Fibroblast of skin of left biceps (primary cell): ENCODE results near the gene KRT77.
"Not testable (repeated sequence)": the region's sequence is repeated elsewhere in the genome, so short reads cannot be mapped to it uniquely, and the experiment has no call there.

ENCODE experiments used
- DNase-seq, 2 experiments: peaks; one replicate each; pipeline ENCODE4 v3.0.0-alpha.2; 2013; ENCODE audit warnings: low read depth in 2 of 2

The KRT77 gene

GRCh38 chr12:52722680-52723079 lies 19.4 kb upstream of the KRT77 start:
- DNase-seq = no peak

- no peak for DNase-seq
Observed at GRCh38 chr12:52721838-52722470, 18.6 kb upstream of the KRT77 start.

- no peak for DNase-seq
Observed at GRCh38 chr12:52720365-52720886, 17.1 kb upstream of the KRT77 start.

- no peak for DNase-seq
Observed at GRCh38 chr12:52716061-52716460, 12.7 kb upstream of the KRT77 start.

- no peak for DNase-seq
Observed at GRCh38 chr12:52715416-52715815, 12.1 kb upstream of the KRT77 start.

- no peak for DNase-seq
Observed at GRCh38 chr12:52714887-52715281, 11.6 kb upstream of the KRT77 start.

- DNase-seq = no peak
Observed at GRCh38 chr12:52713960-52714886, 10.9 kb upstream of the KRT77 start.

- DNase-seq = not testable (repeated sequence)
Observed at GRCh38 chr12:52712122-52712521, 8.8 kb upstream of the KRT77 start.

- no peak for DNase-seq
Observed at GRCh38 chr12:52710730-52711129, 7.4 kb upstream of the KRT77 start.

- DNase-seq = no peak
Observed at GRCh38 chr12:52708010-52708409, 4.7 kb upstream of the KRT77 start.

- no peak for DNase-seq
Observed at GRCh38 chr12:52704464-52704863, 1.1 kb upstream of the KRT77 start.

GRCh38 chr12:52703878-52704277 lies 554 bp upstream of the KRT77 start:
- no peak for DNase-seq

- no peak for DNase-seq
Observed at GRCh38 chr12:52702338-52702737, 986 bp downstream of the KRT77 start.

- no peak for DNase-seq
Observed at GRCh38 chr12:52701281-52701680, 2.0 kb downstream of the KRT77 start.

GRCh38 chr12:52699960-52700359 lies 3.4 kb downstream of the KRT77 start:
- no peak for DNase-seq

GRCh38 chr12:52699373-52699772 lies 4.0 kb downstream of the KRT77 start:
- DNase-seq = no peak

- no peak for DNase-seq
Observed at GRCh38 chr12:52698651-52699340, 4.5 kb downstream of the KRT77 start.

- DNase-seq = no peak
Observed at GRCh38 chr12:52697058-52697582, 6.2 kb downstream of the KRT77 start.

GRCh38 chr12:52696588-52696987 lies 6.7 kb downstream of the KRT77 start:
- DNase-seq = no peak

GRCh38 chr12:52695039-52695438 lies 8.3 kb downstream of the KRT77 start:
- no peak for DNase-seq

- DNase-seq = no peak
Observed at GRCh38 chr12:52694151-52694550, 9.2 kb downstream of the KRT77 start.

GRCh38 chr12:52693261-52693660 lies 10.1 kb downstream of the KRT77 start:
- DNase-seq = no peak
